ENCODE results near the gene ADRA2C.

GRCh38 chr4:3801521-3801920 is 35.3 kb downstream of the ADRA2C start:
- TF ChIP-seq POLR2AphosphoS5 (IDR thresholded peaks at IDR 0.05; ENCODE audit: low read depth, low read length) (no peak), POLR2A (IDR thresholded peaks at IDR 0.05; ENCODE audit: low read depth, low read length) (no peak)
